GM19372 (cell line): Measurements from ENCODE around the gene RANBP1.

Experiments
- ATAC-seq: cut with Tn5 transposase; IDR thresholded peaks from one replicate; pipeline ENCODE4 v1.9.1; 2021; ENCODE audit warnings: mild to moderate bottlenecking, low read depth, moderate library complexity; ENCODE audit not compliant: unreplicated experiment

Gene RANBP1

DNA sequence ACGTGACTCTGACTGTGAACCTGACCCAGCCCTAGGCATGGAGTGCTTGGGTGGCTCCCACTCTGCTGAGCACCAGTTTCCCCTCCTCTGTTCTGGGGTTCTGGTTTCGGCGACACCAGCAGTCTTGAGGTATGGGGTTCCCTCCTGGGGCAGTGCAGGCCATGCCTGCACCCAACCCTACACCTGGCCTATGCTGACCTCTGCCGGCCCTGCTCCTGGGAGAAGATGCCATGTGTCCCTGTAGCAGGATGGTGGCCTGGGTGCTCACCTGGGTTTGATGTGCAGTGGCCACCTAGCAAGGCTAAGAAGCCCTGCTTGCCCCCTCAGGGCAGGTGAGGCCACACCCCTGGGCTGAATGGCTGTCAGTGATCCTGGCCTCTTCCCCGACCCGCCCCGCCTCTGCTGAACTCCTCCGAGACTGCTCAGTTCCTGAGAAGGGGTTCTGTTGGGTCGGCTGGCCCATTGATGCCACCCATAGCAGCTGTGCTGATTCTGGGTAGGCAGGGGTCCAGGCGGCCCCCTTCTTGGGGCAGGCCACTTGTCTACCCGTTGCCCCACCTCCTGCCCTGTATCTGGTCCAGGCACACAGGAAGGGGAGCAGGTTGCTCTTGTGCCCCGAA, 18.1 kb downstream of the RANBP1 start:
- no peak for ATAC-seq

GRCh38 chr22:20135265-20135664, 19.4 kb downstream of the RANBP1 start:
- no peak for ATAC-seq

DNA sequence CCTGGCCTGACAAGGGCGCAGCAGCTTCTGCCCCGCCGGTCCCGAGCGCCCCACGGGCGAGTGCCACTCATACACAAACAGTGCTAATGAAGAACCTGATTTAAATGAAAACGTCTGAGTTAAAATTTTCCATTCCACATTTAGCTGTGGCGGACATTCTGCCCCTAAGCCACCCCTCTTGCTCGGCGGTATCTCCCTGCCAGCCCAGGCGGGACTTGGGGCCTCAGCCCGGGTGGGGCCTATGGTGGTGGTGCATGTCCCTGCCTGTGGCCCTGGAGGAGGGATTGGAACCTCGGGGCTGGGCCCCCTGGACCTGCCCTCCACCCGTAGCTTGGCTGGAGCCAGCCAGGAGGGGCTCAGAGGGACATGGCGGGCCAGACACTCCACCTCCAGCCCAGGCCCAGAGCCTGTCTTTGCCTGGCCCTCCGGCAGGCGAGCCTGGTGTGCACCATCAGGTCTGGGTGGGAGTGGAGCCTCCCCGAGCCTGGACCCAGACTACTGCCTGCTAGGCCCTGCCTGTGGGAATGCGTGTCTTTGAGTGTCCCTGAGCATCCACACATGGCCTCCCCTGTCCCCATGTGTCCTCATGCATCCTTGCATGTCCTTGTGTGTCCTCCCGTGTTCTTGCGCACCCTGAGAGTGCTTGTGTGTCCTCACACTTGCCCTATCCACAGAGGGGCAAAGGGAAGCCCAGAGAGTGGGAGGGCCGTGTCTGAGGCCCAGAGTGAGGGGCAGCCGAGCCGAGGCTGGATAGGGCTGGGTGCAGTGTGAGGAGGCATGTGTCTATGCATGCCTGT, 20.1 kb downstream of the RANBP1 start:
- no peak for ATAC-seq

GRCh38 chr22:20136603-20136873, 20.6 kb downstream of the RANBP1 start:
- ATAC-seq = no peak

DNA sequence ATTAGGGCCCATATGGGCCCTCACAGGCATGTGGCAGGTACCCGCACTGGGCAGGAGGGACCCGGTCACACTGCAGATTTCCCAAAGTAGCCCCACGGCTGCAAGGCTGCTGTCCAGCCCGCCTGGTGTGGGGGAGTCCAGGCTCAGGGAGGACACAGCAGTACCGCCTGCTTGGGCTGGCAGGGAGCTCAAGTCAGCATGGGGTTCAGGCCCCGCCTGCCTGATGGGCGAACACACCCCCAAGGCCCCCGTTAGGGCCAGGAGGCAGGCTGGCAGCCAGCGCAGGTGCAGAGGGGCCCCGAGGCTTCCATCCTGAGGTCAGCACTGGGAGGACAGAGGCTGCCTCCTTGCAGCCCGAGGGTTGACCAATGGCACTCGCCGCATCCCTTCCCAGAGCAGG, 21.2 kb downstream of the RANBP1 start:
- ATAC-seq = no peak

GRCh38 chr22:20137671-20138416, 21.9 kb downstream of the RANBP1 start:
- ATAC-seq = no peak

GRCh38 chr22:20138417-20138738, 22.5 kb downstream of the RANBP1 start:
- no peak for ATAC-seq

DNA sequence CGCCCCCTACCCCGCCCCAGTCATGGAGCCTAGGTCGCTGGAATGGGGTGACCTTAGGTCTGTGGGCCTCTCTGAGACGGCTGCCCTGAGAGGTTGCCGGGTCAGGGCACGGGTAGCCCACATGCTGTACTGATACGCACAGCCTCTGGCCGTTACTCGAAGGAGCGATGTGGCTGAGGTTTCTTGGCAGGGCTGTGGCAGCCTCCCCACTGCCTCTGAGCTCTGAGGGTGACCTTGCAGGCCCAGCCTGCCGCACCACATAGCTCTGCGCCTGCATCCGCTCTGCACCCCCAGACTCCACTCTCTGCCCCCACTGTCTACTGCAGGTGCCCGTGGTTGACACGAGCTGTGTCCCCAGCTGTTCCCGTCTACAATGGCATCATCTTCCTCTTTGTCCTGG, 23.0 kb downstream of the RANBP1 start:
- ATAC-seq = no peak

- ATAC-seq = no peak
Observed at GRCh38 chr22:20139391-20140106, 23.6 kb downstream of the RANBP1 start.

DNA sequence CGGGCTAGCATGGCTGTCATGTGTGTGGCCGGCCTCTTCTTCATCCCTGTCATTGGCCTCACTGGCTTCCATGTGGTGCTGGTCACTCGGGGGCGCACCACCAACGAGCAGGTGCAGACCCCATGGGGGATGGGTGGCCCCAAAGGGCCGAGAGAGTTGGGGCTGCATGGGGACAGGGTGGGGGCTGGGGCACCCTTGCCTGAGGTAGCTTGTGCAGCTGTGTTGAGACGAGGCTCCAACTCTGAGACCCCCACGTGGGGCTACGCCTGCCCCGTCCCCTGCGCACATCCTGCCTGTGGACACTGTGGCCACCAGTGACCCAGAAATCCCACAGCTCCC, 24.2 kb downstream of the RANBP1 start:
- no peak for ATAC-seq

GRCh38 chr22:20140521-20140964, 24.6 kb downstream of the RANBP1 start:
- no peak for ATAC-seq

- ATAC-seq = no peak
Observed at GRCh38 chr22:20141186-20142077, 25.5 kb downstream of the RANBP1 start.

GRCh38 chr22:20142711-20143621, 27.1 kb downstream of the RANBP1 start:
- no peak for ATAC-seq

DNA sequence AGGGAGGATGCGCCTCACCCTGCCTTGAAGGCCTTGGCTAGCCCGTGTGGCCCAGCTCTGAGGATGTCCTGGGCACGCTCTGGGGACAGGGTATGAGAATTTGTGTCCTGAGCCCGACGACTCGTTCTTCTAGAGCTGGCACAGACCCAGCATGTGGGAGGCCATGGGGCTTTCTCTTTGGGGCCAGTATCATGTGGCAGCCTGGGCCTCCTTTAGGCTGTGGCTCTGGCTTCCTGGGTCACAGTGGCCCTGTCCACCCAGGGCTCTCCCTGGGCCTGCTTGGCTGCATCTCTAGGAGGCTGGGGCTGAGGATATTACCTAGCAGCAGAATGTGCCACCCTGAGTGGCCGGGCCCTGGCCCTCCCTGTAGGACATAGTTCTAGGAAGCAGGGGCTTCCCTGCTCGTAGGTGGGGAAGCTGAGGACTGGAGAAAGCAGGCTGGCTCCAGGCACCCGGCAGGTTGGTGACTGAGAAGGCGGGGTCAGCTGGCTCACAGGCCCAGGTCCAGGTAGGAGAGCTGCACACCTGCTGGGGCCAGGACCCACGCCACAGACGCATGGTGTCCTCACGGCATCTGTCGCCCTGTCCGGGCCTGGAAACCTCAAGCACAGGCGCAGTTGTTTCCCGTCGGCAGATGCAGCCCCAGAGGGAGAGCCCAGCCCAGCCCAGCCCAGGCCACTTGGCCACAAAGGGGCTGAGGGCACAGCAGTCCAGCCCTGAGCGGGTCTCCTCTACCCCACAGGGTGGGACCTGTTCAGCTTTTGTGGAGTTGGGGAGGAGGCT, 28.2 kb downstream of the RANBP1 start:
- no peak for ATAC-seq

DNA sequence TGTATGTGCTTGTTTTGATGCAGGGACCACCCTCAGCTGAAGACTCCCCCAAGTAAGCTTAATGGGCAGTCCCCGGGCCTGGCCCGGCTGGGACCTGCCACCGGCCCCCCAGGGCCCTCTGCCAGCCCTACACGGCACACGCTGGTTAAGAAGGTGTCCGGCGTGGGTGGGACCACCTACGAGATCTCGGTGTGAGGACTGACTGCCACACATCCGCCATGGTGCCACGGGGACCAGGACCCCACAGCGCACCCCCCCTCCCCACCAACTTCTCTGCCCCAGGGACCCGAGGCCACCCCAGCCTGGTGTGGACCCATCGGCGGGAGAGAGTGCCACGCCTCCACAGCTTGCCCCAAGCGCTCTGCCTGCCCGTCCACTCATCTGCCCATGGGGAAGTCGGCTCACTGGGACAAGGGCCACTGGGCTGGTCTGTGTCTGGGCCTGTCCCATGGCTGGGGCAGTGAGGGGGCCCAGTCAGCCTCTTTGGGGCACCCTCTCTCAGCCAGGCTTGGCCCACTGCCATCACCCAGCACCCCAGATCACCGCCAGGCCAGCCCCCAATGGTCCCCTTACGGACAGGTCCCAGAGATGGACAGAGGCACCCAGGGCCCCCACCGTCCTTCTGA, 29.4 kb downstream of the RANBP1 start:
- no peak for ATAC-seq

GRCh38 chr22:20145832-20146223, 29.9 kb downstream of the RANBP1 start:
- no peak for ATAC-seq

DNA sequence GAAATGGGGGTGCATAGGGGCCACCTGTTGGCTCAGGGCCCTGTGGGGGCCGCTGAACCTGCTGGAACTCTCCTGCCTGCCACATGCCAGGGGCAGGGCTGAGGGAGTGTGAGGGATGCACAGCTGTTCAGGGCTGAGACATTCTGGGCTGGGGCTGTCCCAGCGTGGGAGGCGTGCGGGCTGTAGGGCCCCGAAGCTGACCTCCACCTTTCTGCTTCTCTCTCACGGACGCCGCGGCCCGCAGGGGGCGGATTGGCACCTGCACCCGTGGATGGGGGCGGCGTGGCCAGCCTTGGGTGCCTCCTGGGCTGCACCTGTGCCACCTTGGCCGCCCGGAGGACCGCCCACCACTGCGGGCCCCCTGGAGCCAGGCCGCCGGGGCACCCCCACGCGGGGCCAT, 30.9 kb downstream of the RANBP1 start:
- no peak for ATAC-seq
